ENCODE results near the gene GLI3.

Gene GLI3

GRCh38 chr7:42193471-42194129 lies 43.4 kb downstream of the GLI3 start:
- DNase-seq, result no peak
- peaks cover 56% of the 10 kb centered on the region for H3K36me3 Mint-ChIP-seq (ENCODE audit: low read depth)
- H3K4me3 Mint-ChIP-seq, result peak overlapping the region; percentile 63
- TF ChIP-seq CTCF (IDR thresholded peaks at IDR 0.05), result no peak
- no peaks in the 10 kb centered on the region for H3K27me3 Mint-ChIP-seq (ENCODE audit: low read depth, poor library complexity)
- H3K4me1 Mint-ChIP-seq, result peaks cover 94% of the 10 kb centered on the region
- H3K9me3 Mint-ChIP-seq, result no peaks in the 10 kb centered on the region
- H3K27ac Mint-ChIP-seq, result peak overlapping the region; percentile 98

- peaks cover 91% of the 10 kb centered on the region for H3K4me1 Mint-ChIP-seq
- peaks cover 59% of the 10 kb centered on the region for H3K36me3 Mint-ChIP-seq (ENCODE audit: low read depth)
Observed at GRCh38 chr7:42192851-42193461, 44.1 kb downstream of the GLI3 start.

GRCh38 chr7:42192066-42192465 lies 44.9 kb downstream of the GLI3 start:
- Mint-ChIP-seq H3K36me3 (ENCODE audit: low read depth) (peaks cover 54% of the 10 kb centered on the region), H3K27ac (peak overlapping the region; percentile 98), H3K27me3 (ENCODE audit: low read depth, poor library complexity) (no peaks in the 10 kb centered on the region), H3K9me3 (no peaks in the 10 kb centered on the region), H3K4me1 (peaks cover 82% of the 10 kb centered on the region), H3K4me3 (peak overlapping the region; percentile 25)
- DNase-seq, result no peak
- TF ChIP-seq CTCF (IDR thresholded peaks at IDR 0.05), result no peak

More at GRCh38 chr7:42192851-42193461, 44.1 kb downstream of the GLI3 start:
- Mint-ChIP-seq H3K27me3 (ENCODE audit: low read depth, poor library complexity) (no peaks in the 10 kb centered on the region), H3K4me3 (peak overlapping the region; percentile 22), H3K27ac (peak overlapping the region; percentile 98), H3K9me3 (no peaks in the 10 kb centered on the region)
- DNase-seq, result peak; percentile 21
- no peak for TF ChIP-seq CTCF (IDR thresholded peaks at IDR 0.05)

GRCh38 chr7:42189535-42189934 lies 47.5 kb downstream of the GLI3 start:
- DNase-seq, result no peak
- Mint-ChIP-seq H3K4me3 (no peak overlapping the region), H3K27ac (peak overlapping the region; percentile 55), H3K27me3 (ENCODE audit: low read depth, poor library complexity) (no peaks in the 10 kb centered on the region), H3K9me3 (no peaks in the 10 kb centered on the region), H3K36me3 (ENCODE audit: low read depth) (peaks cover 49% of the 10 kb centered on the region), H3K4me1 (peaks cover 74% of the 10 kb centered on the region)
- TF ChIP-seq CTCF (IDR thresholded peaks at IDR 0.05), result no peak

GRCh38 chr7:42186151-42186550 lies 50.9 kb downstream of the GLI3 start:
- Mint-ChIP-seq H3K4me1 (peaks cover 53% of the 10 kb centered on the region), H3K36me3 (ENCODE audit: low read depth) (peaks cover 73% of the 10 kb centered on the region), H3K27ac (no peak overlapping the region), H3K9me3 (no peaks in the 10 kb centered on the region), H3K27me3 (ENCODE audit: low read depth, poor library complexity) (peaks cover 3% of the 10 kb centered on the region), H3K4me3 (no peak overlapping the region)
- peak; percentile 61 for TF ChIP-seq CTCF (IDR thresholded peaks at IDR 0.05)
- DNase-seq, result peak; percentile 26

- DNase-seq, result no peak
- Mint-ChIP-seq H3K36me3 (ENCODE audit: low read depth) (peaks cover 75% of the 10 kb centered on the region), H3K27ac (peak overlapping the region; percentile 64), H3K4me3 (no peak overlapping the region), H3K4me1 (peaks cover 52% of the 10 kb centered on the region), H3K27me3 (ENCODE audit: low read depth, poor library complexity) (peaks cover 3% of the 10 kb centered on the region), H3K9me3 (no peaks in the 10 kb centered on the region)
- no peak for TF ChIP-seq CTCF (IDR thresholded peaks at IDR 0.05)
Observed at GRCh38 chr7:42185726-42186125, 51.3 kb downstream of the GLI3 start.
